Measurements from ENCODE around the gene SYNE3.

The SYNE3 gene

DNA sequence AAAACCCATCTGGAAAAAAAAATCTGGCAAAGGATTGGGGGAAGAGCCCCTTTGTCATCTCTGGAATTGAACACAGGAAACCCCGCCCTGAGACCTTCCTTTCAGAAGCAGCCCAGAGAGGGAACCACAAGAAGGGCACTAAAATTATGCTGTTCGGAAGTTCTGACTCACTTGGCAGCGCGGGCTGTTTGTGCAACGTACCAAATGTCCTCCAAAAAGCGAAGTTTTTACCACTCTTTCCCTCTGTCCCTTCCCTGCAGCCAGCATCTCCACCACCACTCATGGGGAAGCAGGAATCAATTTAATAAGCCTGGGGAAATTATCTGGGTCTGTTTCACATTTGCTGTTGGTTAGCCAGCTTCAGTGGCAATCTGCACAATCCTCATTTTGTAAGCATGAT is 3.2 kb upstream of the SYNE3 start:
- 0% methylated on average over 6 of the region's 6 CpGs for WGBS (ENCODE audit: insufficient coverage)
- no peaks in the 10 kb centered on the region for H3K27me3 ChIP-seq (replicated peaks in 2 of 5; ENCODE audit: control insufficient read depth in 4 of 5, insufficient read depth in 5 of 5, low read length in 4 of 5)
- ChIA-PET POLR2A (interaction anchor here (0.6 to 0.8 kb wide), 2 partner anchors 11 to 46 kb away, joined by 3 read pairs; no protein-coding TSS in a partner anchor), CTCF (interaction anchor here (0.8 to 14.8 kb wide), 6 partner anchors 8 to 91 kb away, joined by 3 to 259 read pairs (median 5); no protein-coding TSS in a partner anchor)
- H3K4me1 ChIP-seq (ENCODE audit: control extremely low read depth in 1 of 4, control insufficient read depth in 4 of 4, insufficient read depth in 4 of 4, low read length in 3 of 4), result peaks cover 35 to 86% (median 78%) of the 10 kb centered on the region in 4 experiments
- no peaks in the 10 kb centered on the region for H3K36me3 ChIP-seq (ENCODE audit: control insufficient read depth in 4 of 4, insufficient read depth in 4 of 4, low read length in 3 of 4)
- H3K27ac ChIP-seq (ENCODE audit: insufficient read depth in 1 of 2, low read depth in 1 of 2, low read length in 2 of 2, poor library complexity in 1 of 2, severe bottlenecking in 2 of 2), result peak overlapping the region in 1 of 2 experiments; percentile 62
- DNase-seq, result peak; percentile 64 to 87 (median 80)
- H3K9me3 ChIP-seq (ENCODE audit: control extremely low read depth in 1 of 5, control insufficient read depth in 4 of 5, insufficient read depth in 2 of 5, low read depth in 1 of 5, low read length in 4 of 5), result no peaks in the 10 kb centered on the region
- H3K4me3 ChIP-seq (ENCODE audit: control insufficient read depth in 1 of 7, extremely low read depth in 1 of 7, insufficient read depth in 4 of 7, low read depth in 2 of 7, low read length in 6 of 7), result peak overlapping the region in 6 of 7 experiments; percentile 8 to 75 (median 44)

DNA sequence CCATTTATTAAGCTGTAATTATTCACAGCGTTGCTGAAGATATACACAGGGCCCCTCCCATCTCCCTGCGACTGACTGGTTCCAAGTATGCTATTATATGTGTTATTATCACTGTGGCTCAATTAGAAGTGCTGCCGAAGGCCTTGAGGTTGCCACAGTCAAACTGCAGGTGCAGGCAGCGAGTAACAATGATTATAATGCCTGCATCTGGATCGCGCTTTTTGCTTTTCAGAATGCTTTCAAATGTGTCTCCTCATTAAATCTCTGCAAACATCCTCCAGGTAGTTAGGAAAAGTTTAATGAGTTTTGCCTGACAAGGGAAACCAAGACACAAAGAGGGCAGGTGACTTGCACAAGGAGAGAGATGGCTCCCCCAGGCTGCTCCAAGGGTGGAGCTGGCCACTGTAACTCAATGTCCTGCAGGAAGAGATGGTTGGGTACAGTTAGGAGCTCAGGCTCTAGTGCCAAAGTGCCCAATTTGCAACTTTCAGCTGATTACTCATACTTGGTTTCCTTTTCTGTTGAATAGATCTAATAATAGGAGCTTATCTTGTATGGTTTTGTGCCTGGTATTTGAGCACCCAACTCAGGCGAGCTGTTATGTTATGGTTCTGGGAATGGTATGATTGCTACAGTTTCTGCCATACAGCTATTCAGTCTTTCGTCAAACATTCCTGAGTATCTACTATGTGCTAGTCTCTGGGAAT is 1.7 kb upstream of the SYNE3 start:
- 81% methylated on average over 5 of the region's 8 CpGs for WGBS (ENCODE audit: insufficient coverage)
- peak overlapping the region in 3 of 7 experiments; percentile 2 to 43 (median 37) for H3K4me3 ChIP-seq (ENCODE audit: control insufficient read depth in 1 of 7, extremely low read depth in 1 of 7, insufficient read depth in 4 of 7, low read depth in 2 of 7, low read length in 6 of 7)
- ChIA-PET CTCF (interaction anchor here (0.9 to 14.8 kb wide), 13 partner anchors 10 to 70 kb away, joined by 3 to 259 read pairs (median 4); no protein-coding TSS in a partner anchor), POLR2A (no interaction called here)
- H3K4me1 ChIP-seq (ENCODE audit: control extremely low read depth in 1 of 4, control insufficient read depth in 4 of 4, insufficient read depth in 4 of 4, low read length in 3 of 4), result peaks cover 33 to 84% (median 78%) of the 10 kb centered on the region in 4 experiments
- DNase-seq, result no peak
- H3K27me3 ChIP-seq (replicated peaks in 2 of 5; ENCODE audit: control insufficient read depth in 4 of 5, insufficient read depth in 5 of 5, low read length in 4 of 5), result no peaks in the 10 kb centered on the region
- no peak overlapping the region for H3K27ac ChIP-seq (ENCODE audit: insufficient read depth in 1 of 2, low read depth in 1 of 2, low read length in 2 of 2, poor library complexity in 1 of 2, severe bottlenecking in 2 of 2)
- no peaks in the 10 kb centered on the region for H3K9me3 ChIP-seq (ENCODE audit: control extremely low read depth in 1 of 5, control insufficient read depth in 4 of 5, insufficient read depth in 2 of 5, low read depth in 1 of 5, low read length in 4 of 5)
- no peaks in the 10 kb centered on the region for H3K36me3 ChIP-seq (ENCODE audit: control insufficient read depth in 4 of 4, insufficient read depth in 4 of 4, low read length in 3 of 4)

DNA sequence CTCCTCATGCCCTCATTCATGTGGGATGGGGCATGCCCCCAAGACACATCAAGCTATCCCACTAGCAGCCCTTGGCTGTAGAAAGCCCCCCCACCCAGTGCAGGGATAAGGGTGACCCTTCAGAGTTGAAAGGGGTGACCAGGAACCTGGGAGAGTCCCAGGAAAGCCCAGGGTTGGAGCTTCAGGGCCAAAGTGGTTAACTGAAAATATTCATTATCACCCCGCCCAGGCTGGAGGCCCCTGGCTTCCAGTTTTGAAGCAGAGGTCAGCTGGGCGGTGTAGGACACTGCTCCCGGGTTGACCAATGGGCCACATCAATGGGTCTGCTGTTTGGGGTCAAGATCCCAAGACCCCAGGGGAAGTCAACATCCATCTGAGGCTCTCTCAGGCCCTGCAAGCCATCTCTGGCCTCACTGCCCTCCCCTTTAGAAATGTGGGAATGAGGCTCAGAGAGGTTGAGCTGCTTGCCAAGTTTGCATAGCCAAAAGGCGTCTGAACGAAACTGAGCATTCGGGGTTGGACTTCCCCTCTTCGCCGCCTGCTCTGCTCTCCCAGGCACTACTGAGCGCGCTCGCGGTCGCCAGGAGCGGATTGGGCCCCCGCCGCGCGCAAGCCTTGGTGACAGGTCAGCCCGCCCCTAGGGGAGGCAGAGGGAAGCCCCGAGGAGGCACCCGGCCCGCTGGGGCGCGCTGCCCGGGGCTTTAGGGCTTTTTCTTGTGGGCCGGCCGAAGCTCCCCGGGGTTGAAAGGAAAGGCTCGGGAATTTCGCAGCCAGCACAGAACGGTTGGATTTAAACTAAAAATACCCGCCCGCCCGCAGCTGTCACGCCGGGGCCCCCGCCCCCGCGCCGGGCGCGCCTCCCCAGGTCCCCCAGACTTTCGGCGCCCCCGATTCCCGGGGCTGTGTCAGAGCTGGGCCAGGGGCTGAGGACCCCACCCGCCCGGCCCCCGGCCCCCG is 576 bp downstream of the SYNE3 start:
- H3K27me3 ChIP-seq (replicated peaks in 2 of 5; ENCODE audit: control insufficient read depth in 4 of 5, insufficient read depth in 5 of 5, low read length in 4 of 5), result no peaks in the 10 kb centered on the region
- H3K4me3 ChIP-seq (ENCODE audit: control insufficient read depth in 1 of 7, extremely low read depth in 1 of 7, insufficient read depth in 4 of 7, low read depth in 2 of 7, low read length in 6 of 7), result peak overlapping the region in 6 of 7 experiments; percentile 40 to 80 (median 68)
- CTCF ChIA-PET, result interaction anchor here (0.6 to 4.4 kb wide), 16 partner anchors 8 to 75 kb away, joined by 3 to 44 read pairs (median 4); no protein-coding TSS in a partner anchor
- peak; percentile 87 to 95 (median 92) for DNase-seq
- peak overlapping the region in 1 of 2 experiments; percentile 34 for H3K27ac ChIP-seq (ENCODE audit: insufficient read depth in 1 of 2, low read depth in 1 of 2, low read length in 2 of 2, poor library complexity in 1 of 2, severe bottlenecking in 2 of 2)
- no peaks in the 10 kb centered on the region for H3K9me3 ChIP-seq (ENCODE audit: control extremely low read depth in 1 of 5, control insufficient read depth in 4 of 5, insufficient read depth in 2 of 5, low read depth in 1 of 5, low read length in 4 of 5)
- POLR2A ChIA-PET, result interaction anchor here (0.7 kb wide), 1 partner anchor 71 kb away, joined by 3 read pairs; no protein-coding TSS in a partner anchor
- peaks cover 24 to 73% (median 68%) of the 10 kb centered on the region in 4 experiments for H3K4me1 ChIP-seq (ENCODE audit: control extremely low read depth in 1 of 4, control insufficient read depth in 4 of 4, insufficient read depth in 4 of 4, low read length in 3 of 4)
- peaks cover 0 to under 1% (median 0%) of the 10 kb centered on the region in 4 experiments for H3K36me3 ChIP-seq (ENCODE audit: control insufficient read depth in 4 of 4, insufficient read depth in 4 of 4, low read length in 3 of 4)
- 3% methylated on average over 33 of the region's 50 CpGs for WGBS (ENCODE audit: insufficient coverage)

DNA sequence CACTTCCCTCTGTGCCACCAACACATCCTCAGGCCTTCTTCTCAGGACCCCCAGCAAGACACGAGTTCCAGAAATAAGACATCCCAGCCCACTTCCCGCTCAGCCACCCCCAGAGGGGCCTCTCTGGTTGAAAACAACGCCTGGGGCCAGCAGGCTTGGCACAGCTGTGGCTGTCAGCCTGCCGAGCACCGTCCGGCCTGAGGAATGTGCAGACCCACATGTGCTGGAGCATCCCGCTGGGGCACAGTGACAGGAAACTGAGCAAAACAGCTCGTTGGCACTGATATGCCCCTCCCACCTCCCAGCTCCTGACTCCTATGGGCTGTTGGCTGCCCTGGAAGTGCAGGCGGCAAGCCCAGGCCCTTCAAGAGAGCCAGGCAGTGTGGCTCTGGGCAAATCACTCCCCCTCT is 1.4 kb downstream of the SYNE3 start:
- CTCF ChIA-PET, result interaction anchor here (0.8 to 4.4 kb wide), 13 partner anchors 10 to 86 kb away, joined by 3 to 44 read pairs (median 4); no protein-coding TSS in a partner anchor
- Histone ChIP-seq H3K27ac (ENCODE audit: insufficient read depth in 1 of 2, low read depth in 1 of 2, low read length in 2 of 2, poor library complexity in 1 of 2, severe bottlenecking in 2 of 2) (peak overlapping the region in 1 of 2 experiments; percentile 25), H3K4me1 (ENCODE audit: control extremely low read depth in 1 of 4, control insufficient read depth in 4 of 4, insufficient read depth in 4 of 4, low read length in 3 of 4) (peaks cover 19 to 66% (median 62%) of the 10 kb centered on the region in 4 experiments), H3K27me3 (replicated peaks in 2 of 5; ENCODE audit: control insufficient read depth in 4 of 5, insufficient read depth in 5 of 5, low read length in 4 of 5) (no peaks in the 10 kb centered on the region), H3K4me3 (ENCODE audit: control insufficient read depth in 1 of 7, extremely low read depth in 1 of 7, insufficient read depth in 4 of 7, low read depth in 2 of 7, low read length in 6 of 7) (peak overlapping the region in 5 of 7 experiments; percentile 53 to 80 (median 69)), H3K9me3 (ENCODE audit: control extremely low read depth in 1 of 5, control insufficient read depth in 4 of 5, insufficient read depth in 2 of 5, low read depth in 1 of 5, low read length in 4 of 5) (no peaks in the 10 kb centered on the region), H3K36me3 (ENCODE audit: control insufficient read depth in 4 of 4, insufficient read depth in 4 of 4, low read length in 3 of 4) (peaks cover 0 to 4% (median 1%) of the 10 kb centered on the region in 4 experiments)
- peak in 1 of 3 donors; percentile 48 for DNase-seq
- POLR2A ChIA-PET, result interaction anchor here (0.6 kb wide), 1 partner anchor 18 kb away, joined by 3 read pairs; no protein-coding TSS in a partner anchor
- WGBS (ENCODE audit: insufficient coverage), result 0% methylated on average over 9 of the region's 9 CpGs

DNA sequence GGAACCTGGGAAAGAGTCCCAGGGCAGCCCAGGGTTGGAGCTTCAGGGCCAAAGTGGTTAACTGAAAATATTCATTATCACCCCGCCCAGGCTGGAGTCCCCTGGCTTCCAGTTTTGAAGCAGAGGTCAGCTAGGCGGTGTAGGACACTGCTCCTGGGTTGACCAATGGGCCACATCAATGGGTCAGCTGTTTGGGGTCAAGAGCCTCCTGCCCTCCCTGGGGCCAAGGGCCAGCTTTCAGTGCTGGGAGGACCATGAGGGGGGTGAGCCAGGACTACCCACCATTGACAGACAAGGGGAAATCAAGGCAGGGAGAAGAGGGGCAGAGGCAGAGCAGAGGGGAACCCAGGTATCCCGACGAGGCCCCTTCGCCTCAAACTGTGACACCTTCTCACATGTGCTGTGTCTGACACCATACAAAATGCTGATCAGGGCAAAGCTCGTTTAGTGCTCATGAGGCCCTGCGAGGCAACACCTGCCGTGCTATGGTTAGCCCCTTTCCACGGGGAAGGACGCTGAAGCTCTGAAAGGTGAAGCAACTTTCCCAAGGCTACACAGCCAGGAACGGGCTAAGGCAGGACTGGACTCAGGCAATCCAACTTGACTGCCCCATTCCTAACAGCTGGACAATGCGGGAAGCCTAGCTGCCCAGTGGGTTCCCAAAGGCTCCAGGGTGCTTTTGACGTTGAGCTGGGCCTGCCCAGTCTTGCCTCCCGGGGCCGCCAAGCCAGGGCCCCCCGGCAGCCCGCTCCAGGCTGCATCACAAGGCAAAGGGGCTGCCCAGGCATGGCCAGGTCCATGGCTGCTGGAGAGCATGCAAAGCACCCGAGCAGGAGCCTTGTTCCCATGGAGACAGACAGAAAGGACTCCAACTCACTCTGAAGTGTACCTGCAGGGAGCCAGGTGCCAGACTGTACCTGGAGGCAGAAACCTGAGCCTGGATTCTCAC is 2.0 kb downstream of the SYNE3 start:
- no peaks in the 10 kb centered on the region for H3K27me3 ChIP-seq (replicated peaks in 2 of 5; ENCODE audit: control insufficient read depth in 4 of 5, insufficient read depth in 5 of 5, low read length in 4 of 5)
- peak overlapping the region in 6 of 7 experiments; percentile 25 to 80 (median 68) for H3K4me3 ChIP-seq (ENCODE audit: control insufficient read depth in 1 of 7, extremely low read depth in 1 of 7, insufficient read depth in 4 of 7, low read depth in 2 of 7, low read length in 6 of 7)
- H3K9me3 ChIP-seq (ENCODE audit: control extremely low read depth in 1 of 5, control insufficient read depth in 4 of 5, insufficient read depth in 2 of 5, low read depth in 1 of 5, low read length in 4 of 5), result no peaks in the 10 kb centered on the region
- peak overlapping the region in 1 of 2 experiments; percentile 25 for H3K27ac ChIP-seq (ENCODE audit: insufficient read depth in 1 of 2, low read depth in 1 of 2, low read length in 2 of 2, poor library complexity in 1 of 2, severe bottlenecking in 2 of 2)
- POLR2A ChIA-PET, result interaction anchor here (0.6 kb wide), 1 partner anchor 19 kb away, joined by 3 read pairs; no protein-coding TSS in a partner anchor
- DNase-seq, result no peak
- 79% methylated on average over 18 of the region's 18 CpGs for WGBS (ENCODE audit: insufficient coverage)
- H3K36me3 ChIP-seq (ENCODE audit: control insufficient read depth in 4 of 4, insufficient read depth in 4 of 4, low read length in 3 of 4), result peaks cover 0 to 8% (median 3%) of the 10 kb centered on the region in 4 experiments
- H3K4me1 ChIP-seq (ENCODE audit: control extremely low read depth in 1 of 4, control insufficient read depth in 4 of 4, insufficient read depth in 4 of 4, low read length in 3 of 4), result peaks cover 14 to 59% (median 55%) of the 10 kb centered on the region in 4 experiments
- CTCF ChIA-PET, result interaction anchor here (0.8 to 4.4 kb wide), 10 partner anchors 10 to 85 kb away, joined by 3 to 44 read pairs (median 5); no protein-coding TSS in a partner anchor

DNA sequence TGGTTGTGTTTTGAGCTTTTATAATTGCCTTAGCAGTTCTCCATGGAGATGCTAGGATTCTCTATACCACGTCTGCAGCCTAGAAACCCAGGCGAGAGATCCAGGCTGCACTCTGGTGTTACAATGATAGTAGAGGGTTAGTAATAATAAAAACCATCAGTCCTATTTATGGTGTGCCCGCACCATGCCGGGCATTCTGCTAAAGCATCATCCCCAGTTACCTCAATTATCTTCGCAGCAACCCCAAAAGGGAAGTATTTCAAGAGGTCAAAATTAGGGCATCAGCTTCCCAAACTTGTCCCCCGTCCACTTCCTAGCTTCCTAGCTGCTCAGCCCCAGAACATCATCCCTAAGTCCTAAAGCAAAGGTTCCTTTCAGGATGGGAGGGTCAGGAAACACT is 3.2 kb downstream of the SYNE3 start:
- Histone ChIP-seq H3K9me3 (ENCODE audit: control extremely low read depth in 1 of 5, control insufficient read depth in 4 of 5, insufficient read depth in 2 of 5, low read depth in 1 of 5, low read length in 4 of 5) (no peaks in the 10 kb centered on the region), H3K27ac (ENCODE audit: insufficient read depth in 1 of 2, low read depth in 1 of 2, low read length in 2 of 2, poor library complexity in 1 of 2, severe bottlenecking in 2 of 2) (no peak overlapping the region), H3K27me3 (replicated peaks in 2 of 5; ENCODE audit: control insufficient read depth in 4 of 5, insufficient read depth in 5 of 5, low read length in 4 of 5) (no peaks in the 10 kb centered on the region), H3K4me3 (ENCODE audit: control insufficient read depth in 1 of 7, extremely low read depth in 1 of 7, insufficient read depth in 4 of 7, low read depth in 2 of 7, low read length in 6 of 7) (no peak overlapping the region), H3K36me3 (ENCODE audit: control insufficient read depth in 4 of 4, insufficient read depth in 4 of 4, low read length in 3 of 4) (peaks cover 0 to 8% (median 4%) of the 10 kb centered on the region in 4 experiments), H3K4me1 (ENCODE audit: control extremely low read depth in 1 of 4, control insufficient read depth in 4 of 4, insufficient read depth in 4 of 4, low read length in 3 of 4) (peaks cover 4 to 58% (median 50%) of the 10 kb centered on the region in 4 experiments)
- POLR2A ChIA-PET, result no interaction called here
- CTCF ChIA-PET, result interaction anchor here (1.5 to 4.4 kb wide), 5 partner anchors 14 to 68 kb away, joined by 4 to 44 read pairs (median 4); no protein-coding TSS in a partner anchor
- no peak for DNase-seq
- 80% methylated on average over 1 of the region's 6 CpGs for WGBS (ENCODE audit: insufficient coverage)
